Renal pelvis (tissue), 12 donors: Measurements from ENCODE around the gene OLFML3. TPM values are rescaled to one million over a fixed set of nuclear protein-coding genes. Genes with fewer than 3 reads are reported as not detected.

ENCODE experiments used
- DNase-seq: peaks from one replicate; pipeline ENCODE4 v3.0.0-alpha.2; 2013
- long read RNA-seq, 16 experiments: transcript quantifications; one replicate each; lab custom pipeline, GENCODE V29; 2026
- polyA plus RNA-seq, 3 donors: library from polyadenylated mRNA; unstranded; fragments of 120-200 nt; gene quantifications; one replicate each; pipeline ENCODE4 v1.2.1, GENCODE V29; 2013; ENCODE audit not compliant: insufficient read length in 3 of 3

OLFML3 gene
- polyA plus RNA-seq = 100 to 1,000 TPM; 109 to 161 (median 131) TPM
- long read RNA-seq, donor 1, transcript OLFML3-201 (3 exons, 1,780 nt) = major isoform, 63 of 72 reads
- long read RNA-seq, donor 1, partial matches to known transcripts = 7 of 72 reads
- long read RNA-seq, donor 1, other reads (novel, unspliced or antisense) = 0 of 72 reads
- long read RNA-seq, donor 2, transcript OLFML3-201 (3 exons, 1,780 nt) = major isoform, 78 of 102 reads
- long read RNA-seq, donor 2, transcript OLFML3-204 (2 exons, 2,063 nt) = minor isoform, 7 of 102 reads
- long read RNA-seq, donor 2, partial matches to known transcripts = 17 of 102 reads
- long read RNA-seq, donor 2, other reads (novel, unspliced or antisense) = 0 of 102 reads
- long read RNA-seq, donor 3, transcript OLFML3-201 (3 exons, 1,780 nt) = major isoform, 67 of 84 reads
- long read RNA-seq, donor 3, partial matches to known transcripts = 14 of 84 reads
- long read RNA-seq, donor 3, other reads (novel, unspliced or antisense) = 0 of 84 reads
- long read RNA-seq, donor 4, transcript OLFML3-201 (3 exons, 1,780 nt) = major isoform, 61 of 71 reads
- long read RNA-seq, donor 4, partial matches to known transcripts = 8 of 71 reads
- long read RNA-seq, donor 4, other reads (novel, unspliced or antisense) = 0 of 71 reads
- long read RNA-seq, donor 5, transcript OLFML3-201 (3 exons, 1,780 nt) = major isoform, 27 of 28 reads
- long read RNA-seq, donor 5, partial matches to known transcripts = 0 of 28 reads
- long read RNA-seq, donor 5, other reads (novel, unspliced or antisense) = 0 of 28 reads
- long read RNA-seq, donor 6, transcript OLFML3-201 (3 exons, 1,780 nt) = major isoform, 28 of 66 reads
- long read RNA-seq, donor 6, partial matches to known transcripts = 34 of 66 reads
- long read RNA-seq, donor 6, other reads (novel, unspliced or antisense) = 0 of 66 reads
- long read RNA-seq, donor 7, transcript OLFML3-204 (2 exons, 2,063 nt) = minor isoform, 6 of 149 reads
- long read RNA-seq, donor 7, transcript OLFML3-201 (3 exons, 1,780 nt) = major isoform, 60 of 149 reads
- long read RNA-seq, donor 7, partial matches to known transcripts = 82 of 149 reads
- long read RNA-seq, donor 7, other reads (novel, unspliced or antisense) = 0 of 149 reads
- long read RNA-seq, donor 8, transcript OLFML3-204 (2 exons, 2,063 nt) = minor isoform, 8 of 130 reads
- long read RNA-seq, donor 8, transcript OLFML3-201 (3 exons, 1,780 nt) = major isoform, 92 of 130 reads
- long read RNA-seq, donor 8, partial matches to known transcripts = 30 of 130 reads
- long read RNA-seq, donor 8, other reads (novel, unspliced or antisense) = 0 of 130 reads
- long read RNA-seq, donor 9, transcript OLFML3-204 (2 exons, 2,063 nt) = minor isoform, 6 of 96 reads
- long read RNA-seq, donor 9, transcript OLFML3-201 (3 exons, 1,780 nt) = major isoform, 69 of 96 reads
- long read RNA-seq, donor 9, partial matches to known transcripts = 20 of 96 reads
- long read RNA-seq, donor 9, other reads (novel, unspliced or antisense) = 0 of 96 reads
- long read RNA-seq, donor 10, transcript OLFML3-204 (2 exons, 2,063 nt) = minor isoform, 5 of 63 reads
- long read RNA-seq, donor 10, transcript OLFML3-201 (3 exons, 1,780 nt) = major isoform, 45 of 63 reads
- long read RNA-seq, donor 10, partial matches to known transcripts = 13 of 63 reads
- long read RNA-seq, donor 10, other reads (novel, unspliced or antisense) = 0 of 63 reads
- long read RNA-seq, donor 11, transcript OLFML3-201 (3 exons, 1,780 nt) = major isoform, 27 of 40 reads
- long read RNA-seq, donor 11, partial matches to known transcripts = 8 of 40 reads
- long read RNA-seq, donor 11, other reads (novel, unspliced or antisense) = 0 of 40 reads
- long read RNA-seq, donor 12, transcript OLFML3-201 (3 exons, 1,780 nt) = major isoform, 60 of 74 reads
- long read RNA-seq, donor 12, partial matches to known transcripts = 10 of 74 reads
- long read RNA-seq, donor 12, other reads (novel, unspliced or antisense) = 0 of 74 reads
- long read RNA-seq, donor 13, transcript OLFML3-201 (3 exons, 1,780 nt) = major isoform, 17 of 30 reads
- long read RNA-seq, donor 13, partial matches to known transcripts = 9 of 30 reads
- long read RNA-seq, donor 13, other reads (novel, unspliced or antisense) = 0 of 30 reads
- long read RNA-seq, donor 14 = 0 reads
- long read RNA-seq, donor 15, transcript OLFML3-204 (2 exons, 2,063 nt) = minor isoform, 6 of 76 reads
- long read RNA-seq, donor 15, transcript OLFML3-201 (3 exons, 1,780 nt) = major isoform, 57 of 76 reads
- long read RNA-seq, donor 15, partial matches to known transcripts = 13 of 76 reads
- long read RNA-seq, donor 15, other reads (novel, unspliced or antisense) = 0 of 76 reads
- long read RNA-seq, donor 16, transcript OLFML3-201 (3 exons, 1,780 nt) = major isoform, 81 of 98 reads
- long read RNA-seq, donor 16, partial matches to known transcripts = 13 of 98 reads
- long read RNA-seq, donor 16, other reads (novel, unspliced or antisense) = 0 of 98 reads

GRCh38 chr1:113978863-113979702, at the start of gene OLFML3:
OLFML3 (plus strand) TSS chr1:113979474; CDS start chr1:113979517, 43 bp downstream.
- DNase-seq = peak; percentile 93

- peak; percentile 44 for DNase-seq
Observed at GRCh38 chr1:113929750-113930498, 49.4 kb upstream of the OLFML3 start.

GRCh38 chr1:113930499-113931161, 48.6 kb upstream of the OLFML3 start:
- DNase-seq = peak; percentile 56

GRCh38 chr1:113931451-113931851, 47.8 kb upstream of the OLFML3 start:
- DNase-seq = no peak

GRCh38 chr1:113934006-113934405, 45.3 kb upstream of the OLFML3 start:
- DNase-seq = no peak

- no peak for DNase-seq
Observed at GRCh38 chr1:113934511-113935055, 44.7 kb upstream of the OLFML3 start.

GRCh38 chr1:113935176-113935575, 44.1 kb upstream of the OLFML3 start:
- no peak for DNase-seq

- no peak for DNase-seq
Observed at GRCh38 chr1:113935970-113936369, 43.3 kb upstream of the OLFML3 start.

GRCh38 chr1:113937146-113937545, 42.1 kb upstream of the OLFML3 start:
- DNase-seq = no peak

GRCh38 chr1:113938192-113938591, 41.1 kb upstream of the OLFML3 start:
- no peak for DNase-seq

- no peak for DNase-seq
Observed at GRCh38 chr1:113940365-113941244, 38.7 kb upstream of the OLFML3 start.

GRCh38 chr1:113941245-113941559, 38.1 kb upstream of the OLFML3 start:
- DNase-seq = no peak

GRCh38 chr1:113942527-113942926, 36.7 kb upstream of the OLFML3 start:
- no peak for DNase-seq

GRCh38 chr1:113943028-113943811, 36.1 kb upstream of the OLFML3 start:
- DNase-seq = no peak

GRCh38 chr1:113945329-113945728, 33.9 kb upstream of the OLFML3 start:
- no peak for DNase-seq
